H1 (cell line): Measurements from ENCODE around the gene KAT5. TPM values are rescaled to one million over a fixed set of nuclear protein-coding genes. Genes with fewer than 3 reads are reported as not detected.

ENCODE experiments used
- CBX5 ChIP-seq: fragments of 300-800, 300-1000 bp; sonication (generic); IDR thresholded peaks from 2 replicates; pipeline ENCODE4 v1.7.1; 2016; ENCODE audit warnings: antibody characterized with exemption, low read length, low read depth
- CHD7 ChIP-seq: fragments of 300-600 bp; sonication (generic); IDR thresholded peaks from 2 replicates; pipeline ENCODE4 v1.7.1; 2012; ENCODE audit warnings: low read length, moderate library complexity, mild to moderate bottlenecking, inconsistent platforms; ENCODE audit not compliant: insufficient replicate concordance
- E2F6 ChIP-seq: IDR thresholded peaks from 2 replicates; pipeline ENCODE4 v1.6.1; 2012; ENCODE audit warnings: inconsistent platforms
- HDAC6 ChIP-seq: IDR thresholded peaks from one replicate; pipeline ENCODE4 v1.7.1; 2012; ENCODE audit warnings: low read depth, mild to moderate bottlenecking, inconsistent platforms, low read length, moderate library complexity
- NRF1 ChIP-seq: IDR thresholded peaks from 2 replicates; pipeline ENCODE4 v1.6.1; 2011; ENCODE audit warnings: mild to moderate bottlenecking, low read depth, low read length, improper control_type of control experiment
- SIN3A ChIP-seq, 2 experiments: IDR thresholded peaks in 1 of 2; conservative IDR thresholded peaks in 1 of 2; 2 replicates each; pipeline ENCODE4 v1.6.1; 2011 to 2012; ENCODE audit warnings: low read length in 2 of 2, improper control_type of control experiment in 1 of 2, low read depth in 1 of 2, mild to moderate bottlenecking in 1 of 2
- SIRT6 ChIP-seq: IDR thresholded peaks from one replicate; pipeline ENCODE4 v1.7.1; 2012; ENCODE audit warnings: low read length, inconsistent platforms
- TAF1 ChIP-seq: IDR thresholded peaks from 2 replicates; pipeline ENCODE4 v1.6.1; 2011; ENCODE audit warnings: mild to moderate bottlenecking, low read depth, low read length
- polyA plus RNA-seq, 7 experiments: library from polyadenylated mRNA; depleted of rRNA in 3 of 7; stranded (reverse) in 5 of 7; unstranded in 2 of 7; fragments of >200 nt in 5 of 7; fragments of 200-250 nt in 2 of 7; gene quantifications; 1 replicate in 5 of 7; 2 replicates in 1 of 7; 4 replicates in 1 of 7; pipeline versions ENCODE4 v1.2.1 to v1.2.3, GENCODE V29; 2011 to 2013; ENCODE audit warnings: missing spikeins in 2 of 7, mixed read lengths in 2 of 7
- total RNA-seq: library from RNA; stranded (reverse); fragmentation: NEBNext Ultra II Directional; extraction: Animal tissue kit (Norgen Biotek cat#: 25700); gene quantifications from 2 replicates; pipeline ENCODE4 v1.2.1, GENCODE V29; 2021

KAT5 gene
- total and polyA plus RNA-seq, 2 of the 8 experiments (the other 6 are each of a cell fraction or from before 2014, with no cell fraction given): 26.7 to 37.4 TPM

- TF ChIP-seq NRF1 (no peak), CBX5 (no peak), TAF1 (no peak), CHD7 (no peak), SIN3A (conservative IDR thresholded peaks at IDR 0.05 in 1 of 2, IDR thresholded peaks at IDR 0.05 in 1 of 2; ENCODE audit: low read depth in 1 of 2, low read length in 2 of 2) (no peak), HDAC6 (no peak), SIRT6 (no peak), E2F6 (no peak)
Measured at GRCh38 chr11:65692367-65692766, 19.7 kb upstream of the KAT5 start (continued).
